GM19035 (cell line): Measurements from ENCODE around the gene PDE11A.

Experiments
- ATAC-seq: cut with Tn5 transposase; IDR thresholded peaks from one replicate; pipeline ENCODE4 v1.9.1; 2021; ENCODE audit not compliant: unreplicated experiment

PDE11A gene

GRCh38 chr2:177930916-177931315 is 141.7 kb downstream of the PDE11A start:
- ATAC-seq, result no peak

- ATAC-seq, result no peak
Measured at GRCh38 chr2:177929662-177930522, 142.7 kb downstream of the PDE11A start.

- ATAC-seq, result no peak
Measured at GRCh38 chr2:177923323-177923722, 149.3 kb downstream of the PDE11A start.

GRCh38 chr2:177921726-177922125 is 150.9 kb downstream of the PDE11A start:
- no peak for ATAC-seq

- ATAC-seq, result no peak
Measured at GRCh38 chr2:177917169-177917568, 155.4 kb downstream of the PDE11A start.

- no peak for ATAC-seq
Measured at GRCh38 chr2:177916342-177916741, 156.2 kb downstream of the PDE11A start.

GRCh38 chr2:177914247-177914646 is 158.3 kb downstream of the PDE11A start:
- ATAC-seq, result no peak

- no peak for ATAC-seq
Measured at GRCh38 chr2:177909962-177910361, 162.6 kb downstream of the PDE11A start.

- ATAC-seq, result no peak
Measured at GRCh38 chr2:177908824-177909223, 163.8 kb downstream of the PDE11A start.

GRCh38 chr2:177908182-177908581 is 164.4 kb downstream of the PDE11A start:
- no peak for ATAC-seq

GRCh38 chr2:177906041-177906718 is 166.4 kb downstream of the PDE11A start:
- peak; percentile 97 for ATAC-seq

- ATAC-seq, result no peak
Measured at GRCh38 chr2:177905640-177906039, 166.9 kb downstream of the PDE11A start.

GRCh38 chr2:177902395-177903163 is 170.0 kb downstream of the PDE11A start:
- ATAC-seq, result no peak

- no peak for ATAC-seq
Measured at GRCh38 chr2:177900082-177900481, 172.5 kb downstream of the PDE11A start.

GRCh38 chr2:177897278-177897677 is 175.3 kb downstream of the PDE11A start:
- ATAC-seq, result no peak

- ATAC-seq, result no peak
Measured at GRCh38 chr2:177896587-177896986, 176.0 kb downstream of the PDE11A start.

GRCh38 chr2:177894546-177894945 is 178.0 kb downstream of the PDE11A start:
- ATAC-seq, result no peak

- ATAC-seq, result no peak
Measured at GRCh38 chr2:177893880-177894279, 178.7 kb downstream of the PDE11A start.

- ATAC-seq, result no peak
Measured at GRCh38 chr2:177891533-177891932, 181.0 kb downstream of the PDE11A start.

GRCh38 chr2:177889818-177890460 is 182.6 kb downstream of the PDE11A start:
- ATAC-seq, result no peak

- no peak for ATAC-seq
Measured at GRCh38 chr2:177888581-177888980, 184.0 kb downstream of the PDE11A start.
